ENCODE measurements around the gene CELSR1. TPM values are rescaled to one million over a fixed set of nuclear protein-coding genes. Genes with fewer than 3 reads are reported as not detected.

CELSR1 gene
- total RNA-seq, 1 donor from 2014 or later = 8.9 TPM

DNA sequence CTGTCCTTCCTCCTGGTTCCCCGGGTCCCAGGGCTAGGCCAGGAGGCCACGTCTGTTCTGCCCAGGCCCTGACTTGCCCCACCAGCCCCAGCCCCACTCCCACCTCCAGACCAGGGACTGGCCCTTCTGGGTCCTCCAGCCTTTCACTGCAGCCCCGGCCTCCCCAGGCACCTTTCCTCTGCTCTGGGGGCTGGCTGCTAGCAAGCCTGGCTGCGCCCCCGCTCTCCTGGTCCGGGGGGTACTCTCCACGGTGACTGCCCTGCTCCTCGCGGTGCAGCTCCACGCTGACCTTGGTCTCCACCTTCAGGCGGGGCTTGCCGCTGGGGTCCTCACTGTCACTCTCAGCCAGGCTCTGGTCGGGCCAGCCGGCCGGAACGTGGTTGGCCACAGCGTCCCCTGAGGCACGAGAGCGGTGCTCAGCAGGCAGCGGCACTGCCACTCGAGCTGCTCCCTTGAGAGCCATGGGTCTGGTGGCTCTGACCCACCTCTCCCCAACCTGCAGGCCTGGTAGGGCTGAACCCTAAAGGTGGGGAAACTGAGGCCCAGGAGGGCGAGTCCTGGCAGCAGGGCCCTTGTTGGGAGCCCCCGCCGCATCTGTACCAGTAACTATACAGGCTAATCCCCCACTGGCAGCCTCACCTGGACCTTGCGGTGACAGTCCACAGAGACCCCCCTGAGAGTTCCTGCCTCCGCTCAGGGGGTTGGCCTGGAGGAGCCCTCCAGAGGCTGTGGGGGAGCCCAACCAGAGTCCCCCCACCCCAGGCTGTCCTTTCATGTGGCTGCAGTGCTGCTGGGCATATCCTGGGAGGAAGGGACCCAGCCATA lies 172.9 kb downstream of the CELSR1 start:
- no peak overlapping the region for H3K4me3 ChIP-seq
- TF ChIP-seq, protein P1, sequence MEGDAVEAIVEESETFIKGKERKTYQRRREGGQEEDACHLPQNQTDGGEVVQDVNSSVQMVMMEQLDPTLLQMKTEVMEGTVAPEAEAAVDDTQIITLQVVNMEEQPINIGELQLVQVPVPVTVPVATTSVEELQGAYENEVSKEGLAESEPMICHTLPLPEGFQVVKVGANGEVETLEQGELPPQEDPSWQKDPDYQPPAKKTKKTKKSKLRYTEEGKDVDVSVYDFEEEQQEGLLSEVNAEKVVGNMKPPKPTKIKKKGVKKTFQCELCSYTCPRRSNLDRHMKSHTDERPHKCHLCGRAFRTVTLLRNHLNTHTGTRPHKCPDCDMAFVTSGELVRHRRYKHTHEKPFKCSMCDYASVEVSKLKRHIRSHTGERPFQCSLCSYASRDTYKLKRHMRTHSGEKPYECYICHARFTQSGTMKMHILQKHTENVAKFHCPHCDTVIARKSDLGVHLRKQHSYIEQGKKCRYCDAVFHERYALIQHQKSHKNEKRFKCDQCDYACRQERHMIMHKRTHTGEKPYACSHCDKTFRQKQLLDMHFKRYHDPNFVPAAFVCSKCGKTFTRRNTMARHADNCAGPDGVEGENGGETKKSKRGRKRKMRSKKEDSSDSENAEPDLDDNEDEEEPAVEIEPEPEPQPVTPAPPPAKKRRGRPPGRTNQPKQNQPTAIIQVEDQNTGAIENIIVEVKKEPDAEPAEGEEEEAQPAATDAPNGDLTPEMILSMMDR (IDR thresholded peaks at IDR 0.05; ENCODE audit: borderline replicate concordance) = no peak
- intact Hi-C loops (cut with micrococcal nuclease) = loop anchor here (10.0 kb wide), 1 partner anchor 180 kb away; no protein-coding TSS in a partner anchor
- DNase-seq = no peak
- H3K27ac ChIP-seq (replicated peaks) = no peak overlapping the region
- no peaks in the 10 kb centered on the region for H3K4me1 ChIP-seq
- H3K36me3 ChIP-seq = no peaks in the 10 kb centered on the region
- H3K9me3 ChIP-seq (replicated peaks) = no peaks in the 10 kb centered on the region
- H3K27me3 ChIP-seq (ENCODE audit: low read depth) = peaks cover 30% of the 10 kb centered on the region

DNA sequence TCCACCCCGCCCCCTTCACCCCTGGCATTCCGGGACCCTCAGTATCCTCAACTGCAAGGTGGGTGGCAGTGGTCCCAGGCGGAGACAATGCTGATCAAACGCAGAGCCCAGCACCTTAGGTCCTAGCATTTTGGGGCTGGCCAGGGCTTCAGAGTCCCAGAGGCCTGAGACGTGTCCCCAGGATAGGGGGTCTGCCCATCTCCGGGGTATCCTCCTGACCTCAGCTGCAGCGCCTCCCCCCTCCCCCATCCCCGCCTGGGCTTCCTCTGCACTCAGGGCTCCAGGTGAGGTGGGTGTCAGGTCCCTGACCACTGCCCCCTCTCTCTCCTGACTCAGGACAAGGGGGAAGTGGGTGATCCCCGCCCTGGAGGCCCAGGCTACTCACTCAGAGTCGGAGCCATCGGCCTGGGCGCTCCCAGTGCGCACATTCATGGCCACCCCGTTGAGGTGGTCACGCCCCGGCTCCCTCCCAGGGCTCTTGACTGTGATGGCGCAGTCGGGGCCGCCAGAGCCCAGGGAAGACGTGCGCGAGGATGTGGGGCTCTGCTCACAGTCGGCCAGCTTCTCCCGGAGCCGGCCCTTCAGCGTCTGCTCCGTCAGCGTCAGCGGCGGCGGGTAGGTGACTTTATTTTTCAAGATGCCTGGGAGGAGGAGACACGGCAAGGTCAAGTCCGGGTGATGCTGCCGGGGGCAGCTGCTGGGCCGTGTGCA lies 173.7 kb downstream of the CELSR1 start:
- intact Hi-C loops (cut with micrococcal nuclease) = loop anchor here (10.0 kb wide), 1 partner anchor 181 kb away; no protein-coding TSS in a partner anchor
- Histone ChIP-seq H3K9me3 (replicated peaks) (no peaks in the 10 kb centered on the region), H3K27me3 (ENCODE audit: low read depth) (peaks cover 30% of the 10 kb centered on the region), H3K4me3 (no peak overlapping the region), H3K36me3 (no peaks in the 10 kb centered on the region), H3K4me1 (no peaks in the 10 kb centered on the region), H3K27ac (replicated peaks) (no peak overlapping the region)
- DNase-seq = no peak
- TF ChIP-seq, protein P1 (IDR thresholded peaks at IDR 0.05; ENCODE audit: borderline replicate concordance) = no peak

DNA sequence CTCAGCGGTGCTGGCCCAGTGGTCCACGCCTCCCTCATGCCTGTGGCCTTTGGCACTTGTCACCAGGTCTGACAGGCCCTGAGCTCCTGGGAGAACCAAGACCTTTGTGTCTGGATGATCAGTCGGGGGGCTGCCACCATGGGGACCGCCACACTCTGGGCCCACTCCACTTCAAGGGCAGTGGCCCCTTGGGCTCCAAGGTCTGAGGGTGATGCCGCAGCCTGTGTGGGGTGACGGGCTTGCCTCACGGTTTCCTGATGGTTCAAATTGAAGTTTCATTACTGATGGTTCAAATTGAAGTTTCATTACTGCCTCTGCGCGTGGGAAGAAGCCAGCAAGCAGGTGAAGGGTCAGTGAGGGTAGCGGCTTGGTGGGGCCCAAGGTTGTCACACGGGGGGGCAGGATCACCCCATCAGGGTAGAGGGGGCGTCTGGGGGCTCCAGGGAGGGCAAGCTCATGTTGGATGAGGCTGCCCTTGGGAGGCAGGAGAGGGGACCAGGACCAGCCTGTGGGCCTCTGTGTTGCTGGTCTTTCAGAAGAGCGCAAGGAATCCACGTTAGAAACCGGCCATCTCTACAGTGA lies 174.4 kb downstream of the CELSR1 start:
- intact Hi-C loops (cut with micrococcal nuclease) = loop anchor here (10.0 kb wide), 1 partner anchor 182 kb away; no protein-coding TSS in a partner anchor
- Histone ChIP-seq H3K27me3 (ENCODE audit: low read depth) (peaks cover 29% of the 10 kb centered on the region), H3K4me1 (no peaks in the 10 kb centered on the region), H3K4me3 (no peak overlapping the region), H3K27ac (replicated peaks) (no peak overlapping the region), H3K36me3 (no peaks in the 10 kb centered on the region), H3K9me3 (replicated peaks) (no peaks in the 10 kb centered on the region)
- no peak for DNase-seq
- TF ChIP-seq, protein P1 (IDR thresholded peaks at IDR 0.05; ENCODE audit: borderline replicate concordance) = no peak

DNA sequence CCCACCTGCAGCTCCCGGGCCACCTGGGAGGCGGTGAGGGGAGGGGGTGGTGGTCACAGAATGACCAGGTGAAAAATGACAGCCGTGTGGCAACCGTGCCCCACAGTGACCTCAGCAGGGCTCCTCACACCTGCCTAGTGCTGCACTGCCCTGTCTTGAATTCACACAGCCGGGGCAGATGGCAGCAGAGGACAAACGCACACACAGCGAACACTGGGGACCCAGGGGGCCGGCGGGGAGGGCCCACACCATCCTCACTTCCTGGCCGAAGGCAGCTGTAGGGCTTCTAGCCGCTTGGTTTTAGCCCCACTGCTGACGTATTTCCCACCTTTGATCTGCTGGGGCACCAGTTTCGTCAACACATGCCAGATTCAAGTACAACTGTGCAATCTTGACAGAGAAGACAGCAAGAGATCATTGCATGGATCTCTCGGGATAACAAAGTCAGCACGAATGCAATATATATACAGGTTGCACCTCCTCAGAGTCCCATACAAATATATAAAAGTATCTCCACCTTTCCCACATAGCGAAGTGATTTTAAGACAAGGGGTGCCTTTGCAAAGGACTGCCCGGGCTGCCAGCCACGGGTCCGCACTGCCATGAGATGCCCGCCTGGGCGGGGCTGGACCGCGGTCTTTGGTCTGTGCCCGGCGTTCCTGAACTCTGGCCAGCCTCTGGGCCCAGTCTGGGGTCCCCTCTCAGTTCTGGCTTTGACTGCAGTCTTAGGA lies 175.1 kb downstream of the CELSR1 start:
- no peak overlapping the region for H3K4me3 ChIP-seq
- intact Hi-C loops (cut with micrococcal nuclease) = loop anchor here (10.0 kb wide), 1 partner anchor 182 kb away; no protein-coding TSS in a partner anchor
- no peaks in the 10 kb centered on the region for H3K4me1 ChIP-seq
- no peak overlapping the region for H3K27ac ChIP-seq (replicated peaks)
- no peak for DNase-seq
- no peaks in the 10 kb centered on the region for H3K36me3 ChIP-seq
- TF ChIP-seq, protein P1 (IDR thresholded peaks at IDR 0.05; ENCODE audit: borderline replicate concordance) = no peak
- no peaks in the 10 kb centered on the region for H3K9me3 ChIP-seq (replicated peaks)
- H3K27me3 ChIP-seq (ENCODE audit: low read depth) = peaks cover 22% of the 10 kb centered on the region

DNA sequence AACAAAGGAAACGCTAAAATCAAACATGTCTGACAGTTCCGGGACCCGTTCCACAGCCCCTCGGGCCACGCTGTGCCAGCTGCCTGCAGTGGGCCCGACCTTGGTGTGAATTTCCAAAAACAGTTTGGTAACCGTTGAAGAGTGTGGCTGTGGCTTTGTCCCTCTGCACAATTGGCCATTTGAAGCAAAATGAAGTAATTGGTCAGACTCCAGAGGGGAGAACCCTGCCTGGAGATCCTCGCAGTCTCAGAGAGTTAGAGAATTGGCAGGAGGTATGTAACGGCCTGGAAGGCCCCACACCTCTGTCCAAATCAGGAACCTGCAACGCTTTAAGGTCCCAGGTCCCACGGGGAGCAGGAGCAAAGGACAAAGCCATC lies 175.6 kb downstream of the CELSR1 start:
- Histone ChIP-seq H3K4me3 (no peak overlapping the region), H3K27me3 (ENCODE audit: low read depth) (peaks cover 17% of the 10 kb centered on the region), H3K9me3 (replicated peaks) (no peaks in the 10 kb centered on the region), H3K4me1 (no peaks in the 10 kb centered on the region), H3K27ac (replicated peaks) (no peak overlapping the region), H3K36me3 (peaks cover 5% of the 10 kb centered on the region)
- intact Hi-C loops (cut with micrococcal nuclease) = loop anchor here (10.0 kb wide), 1 partner anchor 183 kb away; no protein-coding TSS in a partner anchor
- DNase-seq = no peak
- TF ChIP-seq, protein P1 (IDR thresholded peaks at IDR 0.05; ENCODE audit: borderline replicate concordance) = no peak
